ENCODE data around the gene HDAC3. TPM values are rescaled to one million over a fixed set of nuclear protein-coding genes. Genes with fewer than 3 reads are reported as not detected.
A peak's percentile ranks its signal among the peaks of the same experiment; 100 is the strongest.

HDAC3 gene
- 10 to 100 TPM; 87.1 to 90.0 TPM for total RNA-seq

GRCh38 chr5:141636413-141637122 lies at the start of gene HDAC3, which contains the start of gene RELL2:
Gene HDAC3 (minus strand): TSS chr5:141636849. CDS start chr5:141636790, 59 bp downstream.
Gene RELL2 (plus strand): TSS chr5:141636997. CDS start chr5:141638226, 1,229 bp downstream.
- H3K27me3 Mint-ChIP-seq: no peaks in the 10 kb centered on the region
- H3K4me3 Mint-ChIP-seq: peak within 1 kb of the TSS; percentile 93
- peak; percentile 95 for DNase-seq
- ATAC-seq: peak; percentile 82
- peaks cover 58% of the 10 kb centered on the region for H3K4me1 Mint-ChIP-seq
- H3K36me3 Mint-ChIP-seq: peaks cover 16% of the 10 kb centered on the region
- H3K27ac Mint-ChIP-seq: peak within 1 kb of the TSS; percentile 94
- no peaks in the 10 kb centered on the region for H3K9me3 Mint-ChIP-seq (ENCODE audit: low read depth)
- CTCF ChIA-PET: interaction anchor here (0.7 to 11.1 kb wide), 25 partner anchors 10 to 379 kb away, joined by 3 to 171 read pairs (median 6); partner anchors contain the start of genes DELE1, DIAPH1, FCHSD1 and PCDH1

- CTCF ChIA-PET: interaction anchor here (1.6 kb wide), 1 partner anchor 284 kb away, joined by 4 read pairs; no protein-coding TSS in a partner anchor
- Mint-ChIP-seq H3K27ac (no peak overlapping the region), H3K27me3 (peaks cover 17% of the 10 kb centered on the region), H3K4me1 (peaks cover 34% of the 10 kb centered on the region), H3K36me3 (no peaks in the 10 kb centered on the region), H3K9me3 (ENCODE audit: low read depth) (no peaks in the 10 kb centered on the region), H3K4me3 (no peak overlapping the region)
- DNase-seq (no peak), ATAC-seq (no peak)
Measured at GRCh38 chr5:141685591-141685990, 48.9 kb upstream of the HDAC3 start.

DNA sequence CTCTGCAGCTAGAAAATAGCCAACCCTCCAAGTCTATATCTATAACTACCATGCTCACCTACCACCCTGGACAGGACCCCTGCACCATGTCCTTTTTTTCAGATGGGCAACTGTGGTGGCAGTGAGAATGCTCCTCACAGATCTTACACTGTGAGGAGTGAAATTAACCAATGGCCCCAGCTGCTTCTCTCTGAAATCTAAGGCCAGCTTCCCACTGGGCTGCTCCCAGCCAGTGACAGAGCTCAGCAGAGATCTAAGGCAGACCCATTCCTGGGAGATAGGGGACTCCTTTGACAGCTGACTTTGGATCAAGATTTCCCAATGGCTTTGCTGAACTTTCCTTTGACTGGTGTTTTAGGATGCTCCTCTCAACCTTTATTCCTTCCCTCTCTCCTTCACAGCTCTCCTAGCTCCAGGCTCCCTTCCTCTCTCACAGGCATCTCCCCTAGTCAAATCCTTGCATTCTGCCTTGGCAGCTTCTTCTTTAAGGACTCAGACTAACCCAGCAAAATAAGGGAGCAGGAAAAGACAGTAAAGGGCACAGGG lies 47.0 kb upstream of the HDAC3 start:
- ATAC-seq (no peak), DNase-seq (no peak)
- Mint-ChIP-seq H3K4me3 (no peak overlapping the region), H3K27ac (peak overlapping the region; percentile 54), H3K9me3 (ENCODE audit: low read depth) (no peaks in the 10 kb centered on the region), H3K36me3 (no peaks in the 10 kb centered on the region), H3K4me1 (peaks cover 30% of the 10 kb centered on the region), H3K27me3 (peaks cover 2% of the 10 kb centered on the region)
- CTCF ChIA-PET: interaction anchor here (1.0 to 5.5 kb wide), 13 partner anchors 10 to 277 kb away, joined by 4 to 79 read pairs (median 5); partner anchors contain the start of genes HDAC3, PCDH1 and RELL2

- Mint-ChIP-seq H3K4me3 (peak within 1 kb of the TSS; percentile 75), H3K36me3 (no peaks in the 10 kb centered on the region), H3K4me1 (peaks cover 30% of the 10 kb centered on the region), H3K27me3 (no peaks in the 10 kb centered on the region), H3K9me3 (ENCODE audit: low read depth) (no peaks in the 10 kb centered on the region), H3K27ac (peak within 1 kb of the TSS; percentile 73)
- CTCF ChIA-PET: interaction anchor here (1.0 to 5.5 kb wide), 9 partner anchors 12 to 287 kb away, joined by 3 to 79 read pairs (median 5); partner anchors contain the start of genes PCDH1 and RNF14
- ATAC-seq (peak; percentile 88), DNase-seq (peak; percentile 62)
Measured at GRCh38 chr5:141681695-141682641, 45.3 kb upstream of the HDAC3 start, which contains the start of gene ARAP3. Gene ARAP3 (minus strand): TSS chr5:141682230. CDS start chr5:141680486, 1,744 bp downstream.

- H3K36me3 Mint-ChIP-seq: no peaks in the 10 kb centered on the region
- ATAC-seq (no peak), DNase-seq (no peak)
- no peaks in the 10 kb centered on the region for H3K9me3 Mint-ChIP-seq (ENCODE audit: low read depth)
- CTCF ChIA-PET: interaction anchor here (1.3 to 5.5 kb wide), 4 partner anchors 12 to 288 kb away, joined by 4 to 79 read pairs (median 23); partner anchors contain the start of gene RNF14
- peak overlapping the region; percentile 66 for H3K4me3 Mint-ChIP-seq
- H3K4me1 Mint-ChIP-seq: peaks cover 30% of the 10 kb centered on the region
- H3K27me3 Mint-ChIP-seq: no peaks in the 10 kb centered on the region
- peak overlapping the region; percentile 58 for H3K27ac Mint-ChIP-seq
Measured at GRCh38 chr5:141681295-141681694, 44.6 kb upstream of the HDAC3 start.

GRCh38 chr5:141680751-141681201 lies 44.1 kb upstream of the HDAC3 start:
- Mint-ChIP-seq H3K36me3 (no peaks in the 10 kb centered on the region), H3K4me3 (peak overlapping the region; percentile 66), H3K4me1 (peaks cover 30% of the 10 kb centered on the region), H3K27ac (no peak overlapping the region), H3K9me3 (ENCODE audit: low read depth) (no peaks in the 10 kb centered on the region), H3K27me3 (no peaks in the 10 kb centered on the region)
- CTCF ChIA-PET: interaction anchor here (1.3 to 5.5 kb wide), 4 partner anchors 13 to 288 kb away, joined by 4 to 79 read pairs (median 23); partner anchors contain the start of gene RNF14
- DNase-seq (no peak), ATAC-seq (no peak)

GRCh38 chr5:141680178-141680577 lies 43.5 kb upstream of the HDAC3 start:
- no peak overlapping the region for H3K4me3 Mint-ChIP-seq
- H3K27ac Mint-ChIP-seq: no peak overlapping the region
- CTCF ChIA-PET: interaction anchor here (4.3 to 5.5 kb wide), 2 partner anchors 13 to 280 kb away, joined by 27 to 79 read pairs; no protein-coding TSS in a partner anchor
- H3K9me3 Mint-ChIP-seq (ENCODE audit: low read depth): no peaks in the 10 kb centered on the region
- H3K36me3 Mint-ChIP-seq: no peaks in the 10 kb centered on the region
- H3K4me1 Mint-ChIP-seq: peaks cover 30% of the 10 kb centered on the region
- DNase-seq (no peak), ATAC-seq (no peak)
- no peaks in the 10 kb centered on the region for H3K27me3 Mint-ChIP-seq

- Mint-ChIP-seq H3K4me3 (no peak overlapping the region), H3K27me3 (no peaks in the 10 kb centered on the region), H3K4me1 (peaks cover 15% of the 10 kb centered on the region), H3K36me3 (no peaks in the 10 kb centered on the region), H3K9me3 (ENCODE audit: low read depth) (no peaks in the 10 kb centered on the region), H3K27ac (no peak overlapping the region)
- ATAC-seq: no peak
- CTCF ChIA-PET: interaction anchor here (2.3 to 2.5 kb wide), 2 partner anchors 12 to 14 kb away, joined by 8 to 9 read pairs; no protein-coding TSS in a partner anchor
- DNase-seq: no peak
Measured at GRCh38 chr5:141677415-141677814, 40.8 kb upstream of the HDAC3 start.

- ATAC-seq (no peak), DNase-seq (no peak)
- Mint-ChIP-seq H3K4me1 (peaks cover 3% of the 10 kb centered on the region), H3K9me3 (ENCODE audit: low read depth) (no peaks in the 10 kb centered on the region), H3K27me3 (no peaks in the 10 kb centered on the region), H3K4me3 (no peak overlapping the region), H3K27ac (no peak overlapping the region), H3K36me3 (no peaks in the 10 kb centered on the region)
- CTCF ChIA-PET: interaction anchor here (1.2 to 2.5 kb wide), 3 partner anchors 10 to 16 kb away, joined by 3 to 9 read pairs (median 8); no protein-coding TSS in a partner anchor
Measured at GRCh38 chr5:141675672-141676071, 39.0 kb upstream of the HDAC3 start.

- Mint-ChIP-seq H3K9me3 (ENCODE audit: low read depth) (no peaks in the 10 kb centered on the region), H3K27ac (no peak overlapping the region), H3K27me3 (no peaks in the 10 kb centered on the region), H3K36me3 (no peaks in the 10 kb centered on the region), H3K4me1 (no peaks in the 10 kb centered on the region), H3K4me3 (no peak overlapping the region)
- DNase-seq (no peak), ATAC-seq (no peak)
- CTCF ChIA-PET: interaction anchor here (2.5 kb wide), 1 partner anchor 10 kb away, joined by 8 read pairs; no protein-coding TSS in a partner anchor
Measured at GRCh38 chr5:141674747-141675146, 38.1 kb upstream of the HDAC3 start.

GRCh38 chr5:141672841-141673813 lies 36.5 kb upstream of the HDAC3 start:
- Mint-ChIP-seq H3K4me1 (no peaks in the 10 kb centered on the region), H3K4me3 (no peak overlapping the region), H3K9me3 (ENCODE audit: low read depth) (no peaks in the 10 kb centered on the region), H3K27me3 (no peaks in the 10 kb centered on the region), H3K36me3 (no peaks in the 10 kb centered on the region), H3K27ac (no peak overlapping the region)
- ATAC-seq (no peak), DNase-seq (no peak)
- CTCF ChIA-PET: interaction anchor here (0.9 to 4.3 kb wide), 6 partner anchors 8 to 288 kb away, joined by 3 to 25 read pairs (median 4); no protein-coding TSS in a partner anchor

Measured in activated CD8-positive, alpha-beta memory T cell treated with anti-CD3 and anti-CD28 coated beads, Interleukin-2, amount 10 ng/mL, durations not matched to agents 7 days and 5 days (primary cell).